NAMALWA (cell line): ENCODE measurements around the gene MDGA2.
"Not testable (repeated sequence)": the region's sequence is repeated elsewhere in the genome, so short reads cannot be mapped to it uniquely, and the experiment has no call there.

Source experiments
- DNase-seq: peaks from one replicate; pipeline ENCODE4 v3.0.0-alpha.2; 2015; ENCODE audit warnings: low spot score

Gene MDGA2

DNA sequence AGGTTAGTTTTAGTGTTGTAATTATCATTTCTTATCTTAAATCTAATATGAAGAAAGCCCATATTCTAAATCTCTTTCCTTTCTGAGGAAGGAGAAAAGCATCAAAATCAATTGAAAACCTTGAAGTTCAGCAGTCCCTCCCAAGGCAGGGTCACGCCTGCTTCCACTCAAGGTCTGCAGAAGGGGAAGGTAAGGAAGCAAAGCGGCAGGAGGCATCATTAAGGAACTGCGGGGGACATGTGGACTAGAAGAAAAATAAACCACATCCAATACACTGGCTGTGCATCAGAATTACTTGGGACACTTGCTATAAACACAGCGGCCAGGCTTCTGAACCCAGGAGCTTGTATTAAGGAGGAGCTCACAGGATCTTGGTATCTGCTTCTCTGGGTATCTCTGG lies 759.9 kb downstream of the MDGA2 start:
- DNase-seq: not testable (repeated sequence)

DNA sequence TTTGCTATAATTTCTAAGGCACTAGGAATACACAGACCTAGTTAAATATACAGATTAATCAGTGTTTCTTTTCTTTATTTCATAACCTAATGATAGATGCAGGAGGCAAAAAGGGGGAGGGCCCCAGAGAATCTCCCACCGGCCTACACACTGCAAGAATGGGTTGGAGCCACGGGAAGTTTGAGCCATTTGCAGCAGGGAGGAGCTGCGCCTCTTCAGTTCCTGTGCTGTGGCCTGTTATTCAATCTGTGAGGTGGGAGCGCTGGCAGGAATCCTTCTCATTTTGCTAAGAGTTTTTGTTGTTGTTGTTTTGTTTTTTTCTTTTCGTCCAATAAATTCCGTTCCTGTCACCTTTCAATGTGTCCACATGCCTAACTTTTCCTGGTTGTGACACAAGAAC lies 772.6 kb downstream of the MDGA2 start:
- DNase-seq: no peak

DNA sequence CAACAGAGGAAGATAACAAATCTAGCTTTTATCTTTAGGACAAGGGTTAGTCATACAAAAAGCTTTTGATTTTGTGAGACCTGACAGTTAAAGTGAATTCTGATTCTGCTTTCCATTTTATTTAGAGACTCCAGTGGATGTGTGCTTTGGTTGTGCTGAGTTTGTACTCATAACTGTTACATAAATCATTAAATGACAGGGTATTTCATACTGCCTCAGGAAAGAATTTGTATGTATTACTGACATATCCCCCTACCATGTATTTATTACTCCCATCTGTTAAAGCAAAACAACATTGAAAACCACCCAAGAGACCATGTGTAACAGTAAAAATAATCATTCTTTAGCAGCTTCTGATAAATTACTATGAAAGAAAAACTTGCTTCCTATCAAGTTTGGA lies 780.9 kb downstream of the MDGA2 start:
- DNase-seq: no peak

DNA sequence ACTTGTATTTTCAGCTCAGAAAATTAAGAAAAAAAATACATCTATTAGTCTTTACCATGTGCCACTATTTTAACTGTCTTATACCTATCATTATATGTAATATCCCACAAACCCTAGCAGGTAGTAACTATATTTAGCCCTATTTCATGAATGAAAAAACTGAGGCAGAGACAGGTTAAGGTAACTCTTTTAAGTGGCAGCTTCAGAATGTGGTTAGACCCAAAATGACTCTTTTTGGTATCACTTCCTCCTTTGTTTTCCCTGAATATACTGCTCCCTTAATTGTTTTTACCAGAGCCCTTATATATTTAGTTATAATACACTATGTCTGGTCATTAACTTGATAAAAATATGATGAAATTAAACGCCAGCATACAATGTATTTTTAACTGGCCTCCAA lies 788.3 kb downstream of the MDGA2 start:
- peak; percentile 0 for DNase-seq

DNA sequence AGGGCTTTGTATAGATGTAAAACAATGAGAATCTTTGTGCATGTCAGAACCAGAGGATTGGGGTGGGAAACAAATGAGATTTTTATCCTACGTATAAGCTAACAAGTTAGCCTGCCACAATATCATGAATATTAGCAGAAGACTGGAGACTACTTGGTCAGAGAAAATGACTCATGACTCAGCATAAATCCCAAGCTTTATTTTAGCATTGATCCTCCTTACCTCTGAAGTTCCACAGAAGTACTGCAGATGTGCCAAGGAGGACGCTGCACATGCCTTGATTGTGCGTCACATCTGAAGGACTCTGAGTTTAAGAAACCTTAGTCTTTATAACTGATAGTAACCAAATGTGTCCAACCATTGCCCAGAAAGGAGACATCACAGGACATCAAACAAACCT lies 789.8 kb downstream of the MDGA2 start:
- DNase-seq: no peak

DNA sequence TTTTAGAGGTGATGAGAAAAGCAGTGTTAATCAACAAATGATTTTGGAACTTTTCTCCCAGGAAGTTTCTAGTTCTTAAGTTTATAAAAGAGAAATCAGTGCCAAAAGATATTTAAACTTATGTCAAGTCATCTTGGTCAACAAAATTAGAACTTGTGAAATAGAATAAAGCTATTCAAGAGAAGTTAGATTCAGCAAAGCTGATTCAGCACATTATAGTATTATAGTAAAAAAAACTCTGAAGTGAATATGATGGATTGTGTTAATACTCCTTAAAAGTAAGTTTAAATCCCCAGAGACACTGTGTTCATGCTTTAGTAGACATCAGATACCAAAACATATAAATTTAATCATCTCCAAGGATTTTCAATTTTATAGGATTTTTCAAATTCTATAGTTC lies 813.7 kb downstream of the MDGA2 start:
- DNase-seq: no peak

DNA sequence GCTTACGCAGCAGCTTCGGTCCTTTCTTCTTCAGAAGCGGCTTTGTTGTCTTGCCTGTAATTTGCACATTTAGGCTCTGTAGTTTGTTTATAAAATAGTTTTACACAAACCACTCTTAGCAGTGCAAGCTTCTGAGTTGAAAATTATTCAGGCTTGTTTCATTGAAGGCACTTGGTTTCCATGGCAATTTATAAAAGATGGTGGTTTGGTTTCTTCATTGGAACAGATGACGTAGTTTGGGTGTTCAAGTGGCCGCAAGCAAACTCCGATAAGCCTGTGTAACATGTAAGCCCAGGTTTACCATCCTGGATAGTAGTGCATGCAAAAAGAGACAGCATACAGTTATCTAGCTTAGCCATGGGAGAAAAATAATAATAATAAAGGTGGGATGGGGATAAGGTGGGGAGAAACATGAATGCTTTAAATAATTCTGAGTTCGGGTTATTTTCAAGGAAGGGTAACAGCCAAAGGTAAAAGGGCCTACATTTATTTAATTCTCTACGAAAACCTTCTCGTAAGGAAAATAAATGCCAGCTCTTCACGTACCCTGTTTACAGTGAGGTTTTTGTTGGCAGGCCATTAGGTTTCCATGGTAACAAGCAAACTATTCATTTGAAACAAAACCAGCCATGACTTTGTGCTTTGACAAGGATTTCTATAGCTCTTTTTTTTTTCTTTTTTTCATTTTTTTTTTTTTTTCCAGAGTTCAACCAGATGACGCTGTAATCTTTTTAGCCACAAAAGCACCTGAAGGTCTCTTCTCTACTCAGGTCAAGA lies 834.3 kb downstream of the MDGA2 start:
- no peak for DNase-seq

DNA sequence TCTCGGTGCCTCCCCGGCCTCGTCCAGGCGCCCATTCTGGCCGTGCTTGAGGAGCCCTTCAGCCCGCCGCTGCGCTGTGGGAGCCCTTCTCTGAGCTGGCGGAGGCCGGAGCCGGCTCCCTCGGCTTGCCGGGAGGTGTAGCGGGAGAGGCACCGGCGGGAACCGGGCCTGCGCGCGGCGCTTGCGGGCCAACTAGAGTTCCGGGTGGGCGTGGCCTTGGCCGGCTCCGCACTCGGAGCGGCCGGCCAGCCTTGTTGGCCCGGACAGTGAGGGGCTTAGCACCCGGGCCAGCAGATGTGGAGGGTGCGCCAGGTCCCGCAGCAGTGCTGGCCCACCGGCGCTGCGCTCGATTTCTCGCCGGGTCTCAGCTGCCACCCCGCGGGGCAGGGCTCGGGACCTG lies 855.1 kb downstream of the MDGA2 start:
- no peak for DNase-seq

DNA sequence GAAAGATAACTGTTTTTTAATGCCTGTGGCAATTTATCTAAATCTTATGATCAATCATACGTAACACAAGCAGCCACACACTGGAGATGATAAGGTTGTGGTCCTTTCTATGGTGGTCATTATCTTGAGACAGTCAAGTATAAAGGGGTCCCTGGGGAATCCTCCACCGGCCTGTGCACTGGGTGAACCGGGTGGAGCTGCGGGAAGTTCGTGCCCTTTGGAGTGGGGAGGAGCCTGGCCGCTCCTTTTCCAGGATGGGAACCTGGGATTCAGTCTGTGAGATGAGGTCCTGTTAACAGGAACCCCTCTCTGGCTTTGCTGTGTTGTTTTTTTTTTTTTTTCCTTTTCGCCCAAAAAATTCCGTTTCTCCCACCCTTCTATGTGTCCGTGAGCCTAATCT lies 856.3 kb downstream of the MDGA2 start:
- DNase-seq: no peak

DNA sequence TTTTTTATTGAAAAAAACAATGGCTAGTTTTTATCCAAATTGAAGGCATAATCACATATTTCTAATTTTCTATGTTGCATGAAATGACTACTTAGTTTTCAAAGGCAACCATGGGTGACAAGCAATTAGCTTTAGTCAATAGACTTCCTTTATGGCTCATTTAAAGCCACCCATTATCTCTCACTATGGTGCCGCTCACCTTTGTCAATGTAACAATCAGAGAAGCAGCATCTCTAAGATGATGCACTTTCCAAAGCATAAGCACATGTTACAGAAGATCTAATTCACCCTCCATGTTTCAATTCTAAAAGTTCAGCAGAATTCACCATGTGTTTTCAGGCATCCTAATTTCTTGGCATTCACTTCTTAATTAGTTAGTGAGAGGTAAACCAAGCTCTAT lies 857.3 kb downstream of the MDGA2 start:
- no peak for DNase-seq

DNA sequence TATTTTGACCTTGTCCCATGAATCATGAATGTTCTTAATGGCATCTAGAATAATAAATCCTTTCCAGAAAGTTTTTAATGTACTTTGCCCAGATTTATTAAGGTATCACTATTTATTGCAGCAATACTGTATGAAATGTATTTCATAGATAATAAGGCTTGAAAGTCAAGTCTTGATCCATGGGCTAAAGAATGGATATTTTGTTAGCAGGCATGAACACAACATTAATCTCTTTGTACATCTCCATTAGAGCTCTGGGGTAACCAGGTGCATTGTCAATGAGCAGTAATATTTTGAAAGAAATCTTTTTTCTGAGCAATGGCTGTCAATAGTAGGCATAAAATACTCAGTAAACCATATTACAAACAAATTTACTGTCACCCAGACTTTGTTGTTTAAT lies 882.3 kb downstream of the MDGA2 start:
- DNase-seq: no peak
